Liver (tissue), 3 donors: ENCODE measurements around the gene CPNE1.

Experiments
- CTCF ChIP-seq: fragments of 150-350 bp; IDR thresholded peaks from 2 replicates; pipeline ENCODE4 v1.5.1; 2017; ENCODE audit warnings: improper control_type of control experiment, low read depth, low read length; ENCODE audit not compliant: missing input control
- GABPA ChIP-seq, 2 donors: IDR thresholded peaks in 1 of 2; conservative IDR thresholded peaks in 1 of 2; 2 replicates each; pipeline ENCODE4 v1.6.1; 2016; ENCODE audit warnings: antibody characterized with exemption in 2 of 2, mild to moderate bottlenecking in 1 of 2, moderate library complexity in 1 of 2
- RAD21 ChIP-seq, 2 donors: IDR thresholded peaks; 2 replicates each; pipeline ENCODE4 v1.6.1; 2016; ENCODE audit warnings: antibody characterized with exemption in 2 of 2, mild to moderate bottlenecking in 2 of 2
- REST ChIP-seq: IDR thresholded peaks from 2 replicates; pipeline ENCODE4 v1.6.1; 2016; ENCODE audit warnings: antibody characterized with exemption, mild to moderate bottlenecking
- SP1 ChIP-seq: IDR thresholded peaks from 2 replicates; pipeline ENCODE4 v1.6.1; 2018; ENCODE audit warnings: antibody characterized with exemption, mild to moderate bottlenecking
- TAF1 ChIP-seq: conservative IDR thresholded peaks from 2 replicates; pipeline ENCODE4 v1.6.1; 2016; ENCODE audit warnings: antibody characterized with exemption, mild to moderate bottlenecking
- donor health status: healthy.
- donor health status: healthy.

- no peak for TF ChIP-seq CTCF
- no peak for TF ChIP-seq REST
- TF ChIP-seq RAD21 (IDR thresholded peaks at IDR 0.05), result no peak
- no peak for TF ChIP-seq SP1
- no peak for TF ChIP-seq GABPA (IDR thresholded peaks at IDR 0.05 in 1 of 2, conservative IDR thresholded peaks at IDR 0.05 in 1 of 2)
- no peak for TF ChIP-seq TAF1
Measured at GRCh38 chr20:35602851-35603495, 61.7 kb downstream of the CPNE1 start.
